Measurements from ENCODE around the gene RAC2.
A peak's percentile ranks its signal among the peaks of the same experiment; 100 is the strongest.

RAC2 gene

DNA sequence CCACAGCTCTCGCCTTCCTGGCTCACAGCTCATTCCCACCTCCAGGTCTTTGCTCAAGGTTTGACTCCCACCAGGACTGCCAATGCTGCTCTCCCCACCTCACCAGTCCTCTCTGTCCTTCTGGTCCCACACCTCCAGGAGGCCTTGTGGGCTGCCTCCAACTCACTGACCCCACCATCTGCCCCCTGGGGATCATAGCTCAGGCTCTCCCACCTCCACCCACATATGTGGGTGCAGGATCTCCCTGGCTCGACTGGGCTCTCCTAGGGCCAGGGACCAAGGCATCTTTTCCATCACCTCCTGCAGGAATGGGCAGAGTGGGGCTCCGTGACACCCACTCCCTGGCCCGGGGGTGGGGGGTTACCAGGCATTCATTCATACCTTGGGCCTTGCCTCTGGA lies 18.0 kb downstream of the RAC2 start:
- TF ChIP-seq, protein P1, sequence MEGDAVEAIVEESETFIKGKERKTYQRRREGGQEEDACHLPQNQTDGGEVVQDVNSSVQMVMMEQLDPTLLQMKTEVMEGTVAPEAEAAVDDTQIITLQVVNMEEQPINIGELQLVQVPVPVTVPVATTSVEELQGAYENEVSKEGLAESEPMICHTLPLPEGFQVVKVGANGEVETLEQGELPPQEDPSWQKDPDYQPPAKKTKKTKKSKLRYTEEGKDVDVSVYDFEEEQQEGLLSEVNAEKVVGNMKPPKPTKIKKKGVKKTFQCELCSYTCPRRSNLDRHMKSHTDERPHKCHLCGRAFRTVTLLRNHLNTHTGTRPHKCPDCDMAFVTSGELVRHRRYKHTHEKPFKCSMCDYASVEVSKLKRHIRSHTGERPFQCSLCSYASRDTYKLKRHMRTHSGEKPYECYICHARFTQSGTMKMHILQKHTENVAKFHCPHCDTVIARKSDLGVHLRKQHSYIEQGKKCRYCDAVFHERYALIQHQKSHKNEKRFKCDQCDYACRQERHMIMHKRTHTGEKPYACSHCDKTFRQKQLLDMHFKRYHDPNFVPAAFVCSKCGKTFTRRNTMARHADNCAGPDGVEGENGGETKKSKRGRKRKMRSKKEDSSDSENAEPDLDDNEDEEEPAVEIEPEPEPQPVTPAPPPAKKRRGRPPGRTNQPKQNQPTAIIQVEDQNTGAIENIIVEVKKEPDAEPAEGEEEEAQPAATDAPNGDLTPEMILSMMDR (IDR thresholded peaks at IDR 0.05; ENCODE audit: insufficient read depth, low read length, poor library complexity, severe bottlenecking): no peak
- Histone ChIP-seq H3K36me3 (ENCODE audit: control insufficient read depth, insufficient read depth, low read length) (peaks cover 43% of the 10 kb centered on the region), H3K27me3 (replicated peaks; ENCODE audit: control insufficient read depth, insufficient read depth, low read length) (no peaks in the 10 kb centered on the region), H3K4me3 (replicated peaks; ENCODE audit: low read depth, low read length) (no peak overlapping the region)
- DNase-seq (ENCODE audit: extremely low read depth, insufficient read length): no peak

DNA sequence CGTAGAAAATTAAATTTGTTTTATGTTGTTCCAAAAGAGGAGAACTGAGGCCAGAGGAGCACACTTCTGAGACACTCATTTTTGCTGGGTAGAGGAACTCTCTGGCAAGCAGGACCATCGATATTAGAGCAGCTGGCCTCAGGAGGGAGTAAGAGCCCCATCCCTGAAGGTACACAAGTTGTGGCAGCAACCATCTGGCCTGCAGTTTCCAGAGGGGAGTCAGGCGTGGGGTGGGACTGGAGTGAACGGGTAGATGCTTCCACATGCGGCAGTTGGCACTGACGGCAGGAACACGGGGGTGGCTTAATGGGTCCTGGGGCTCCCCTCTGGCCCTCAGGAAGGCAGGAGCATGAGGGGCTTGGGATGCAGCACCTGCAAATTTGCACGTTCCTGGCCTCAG lies 18.6 kb downstream of the RAC2 start:
- H3K36me3 ChIP-seq (ENCODE audit: control insufficient read depth, insufficient read depth, low read length): peaks cover 41% of the 10 kb centered on the region
- no peak overlapping the region for H3K4me3 ChIP-seq (replicated peaks; ENCODE audit: low read depth, low read length)
- TF ChIP-seq, protein P1 (IDR thresholded peaks at IDR 0.05; ENCODE audit: insufficient read depth, low read length, poor library complexity, severe bottlenecking): peak; percentile 15
- H3K27me3 ChIP-seq (replicated peaks; ENCODE audit: control insufficient read depth, insufficient read depth, low read length): no peaks in the 10 kb centered on the region
- DNase-seq (ENCODE audit: extremely low read depth, insufficient read length): no peak

DNA sequence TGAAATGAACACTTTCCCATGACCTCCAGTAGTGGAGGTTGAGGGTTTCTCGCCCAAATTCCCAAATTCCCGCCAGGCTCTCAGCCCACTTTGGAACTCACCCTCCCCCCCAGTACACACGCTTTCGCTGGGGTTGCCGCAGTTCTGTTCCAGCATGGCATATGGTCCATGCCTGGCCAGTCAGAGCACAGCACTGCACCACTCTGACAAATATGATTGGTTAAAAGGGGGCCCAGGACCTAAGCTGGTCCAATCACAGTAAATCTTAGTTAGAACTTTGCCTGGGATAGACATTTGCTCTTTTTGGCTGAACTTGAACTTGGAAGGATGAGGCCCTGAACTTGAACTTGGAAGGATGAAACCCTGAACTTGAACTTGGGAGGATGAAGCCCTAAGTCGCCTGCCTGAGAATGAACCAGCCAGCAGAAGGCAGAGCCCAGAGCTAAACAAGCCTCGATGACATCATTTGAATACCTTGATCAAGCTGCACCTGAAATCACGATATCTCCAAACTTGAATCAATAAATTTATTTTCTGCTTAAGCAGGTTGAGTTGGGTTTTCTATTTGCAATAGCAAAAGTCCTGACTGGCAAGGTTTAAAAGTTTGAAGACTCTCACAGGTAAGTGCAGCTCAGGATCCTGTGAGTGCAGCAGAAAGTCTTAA lies 19.2 kb downstream of the RAC2 start:
- H3K36me3 ChIP-seq (ENCODE audit: control insufficient read depth, insufficient read depth, low read length): peaks cover 41% of the 10 kb centered on the region

DNA sequence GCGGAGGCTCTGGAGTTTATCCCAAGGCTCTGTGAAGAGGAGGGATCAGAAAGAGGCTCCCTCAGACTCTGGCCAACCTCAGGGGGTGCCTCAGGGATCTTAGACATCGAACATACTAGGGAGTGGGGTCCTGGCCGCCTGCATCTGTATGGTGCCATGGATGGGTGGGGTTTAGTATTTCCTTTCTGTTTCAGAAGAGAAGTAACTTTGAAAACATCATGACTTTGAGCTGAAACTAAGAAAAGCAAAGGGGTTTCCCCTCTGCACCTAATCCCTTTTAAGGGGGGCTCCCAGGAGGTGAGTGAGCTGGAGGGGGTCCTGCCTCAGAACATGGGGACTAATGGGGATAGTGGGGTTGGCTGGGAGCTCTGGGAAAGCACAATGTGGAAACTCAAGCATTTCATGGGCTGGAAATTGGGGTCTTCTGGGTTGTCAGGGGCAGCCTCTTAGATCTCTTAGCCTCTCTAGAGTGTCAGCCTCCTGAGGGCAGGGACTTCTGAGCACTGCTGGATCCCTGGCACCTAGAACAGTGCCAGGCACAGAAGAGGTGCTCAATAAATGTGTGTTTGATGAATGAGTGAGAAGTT lies 20.0 kb downstream of the RAC2 start:
- peak; percentile 44 for DNase-seq (ENCODE audit: extremely low read depth, insufficient read length)
- TF ChIP-seq, protein P1 (IDR thresholded peaks at IDR 0.05; ENCODE audit: insufficient read depth, low read length, poor library complexity, severe bottlenecking): no peak
- H3K4me3 ChIP-seq (replicated peaks; ENCODE audit: low read depth, low read length): no peak overlapping the region
- H3K36me3 ChIP-seq (ENCODE audit: control insufficient read depth, insufficient read depth, low read length): peaks cover 35% of the 10 kb centered on the region
- H3K27me3 ChIP-seq (replicated peaks; ENCODE audit: control insufficient read depth, insufficient read depth, low read length): no peaks in the 10 kb centered on the region

More for the DNA sequence above, 19.2 kb downstream of the RAC2 start:
- DNase-seq (ENCODE audit: extremely low read depth, insufficient read length): no peak
- H3K27me3 ChIP-seq (replicated peaks; ENCODE audit: control insufficient read depth, insufficient read depth, low read length): no peaks in the 10 kb centered on the region
- TF ChIP-seq, protein P1 (IDR thresholded peaks at IDR 0.05; ENCODE audit: insufficient read depth, low read length, poor library complexity, severe bottlenecking): no peak
- H3K4me3 ChIP-seq (replicated peaks; ENCODE audit: low read depth, low read length): no peak overlapping the region

DNA sequence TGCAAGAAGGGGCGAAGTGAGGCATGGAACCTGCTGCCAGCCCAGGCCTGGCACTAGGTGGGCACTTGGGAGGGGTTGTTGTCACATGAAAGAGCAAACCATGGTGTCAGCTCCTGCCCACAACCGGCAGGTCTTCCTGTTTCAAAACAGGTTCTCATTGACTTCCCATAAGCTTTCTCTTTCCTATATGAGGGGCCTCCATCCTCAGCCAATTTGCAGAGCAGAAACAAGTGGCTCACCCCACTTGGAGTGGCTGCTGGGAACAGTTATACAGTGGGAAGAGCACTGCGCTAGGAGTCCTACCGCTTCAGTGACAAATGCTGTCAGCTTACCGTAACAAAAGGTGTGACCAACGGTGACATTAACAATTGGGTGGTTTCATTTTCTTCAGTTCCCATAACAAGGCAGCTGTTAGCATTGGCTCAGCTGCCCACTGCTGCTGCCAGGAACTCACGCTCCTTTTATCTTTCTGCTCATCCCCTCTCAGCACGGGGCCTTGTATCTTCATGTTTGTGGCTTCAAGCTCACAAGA lies 21.6 kb downstream of the RAC2 start:
- TF ChIP-seq, protein P1 (IDR thresholded peaks at IDR 0.05; ENCODE audit: insufficient read depth, low read length, poor library complexity, severe bottlenecking): no peak
- DNase-seq (ENCODE audit: extremely low read depth, insufficient read length): peak; percentile 52
- Histone ChIP-seq H3K36me3 (ENCODE audit: control insufficient read depth, insufficient read depth, low read length) (peaks cover 21% of the 10 kb centered on the region), H3K27me3 (replicated peaks; ENCODE audit: control insufficient read depth, insufficient read depth, low read length) (no peaks in the 10 kb centered on the region), H3K4me3 (replicated peaks; ENCODE audit: low read depth, low read length) (no peak overlapping the region)

All from GM06990 (cell line).